NB4 (cell line): ENCODE results near the gene PDE5A.
A peak's percentile ranks its signal among the peaks of the same experiment; 100 is the strongest.

Experiments used
- DNase-seq: peaks from one replicate; pipeline ENCODE4 v3.0.0; 2010; ENCODE audit warnings: low read depth
- H3K4me3 ChIP-seq: one replicate; pipeline ENCODE4 v1.5.1; 2011; ENCODE audit warnings: mild to moderate bottlenecking, low read depth, low read length, moderate library complexity
- CTCF ChIP-seq: IDR thresholded peaks from one replicate; pipeline ENCODE4 v1.5.1; 2012; ENCODE audit warnings: low read depth, low read length
- MAX ChIP-seq: IDR thresholded peaks from 2 replicates; pipeline ENCODE4 v1.6.1; 2011; ENCODE audit warnings: low read depth, low read length
- MYC ChIP-seq: IDR thresholded peaks from 2 replicates; pipeline ENCODE4 v1.6.1; 2011; ENCODE audit warnings: low read depth, low read length
- POLR2A ChIP-seq: IDR thresholded peaks from 2 replicates; pipeline ENCODE4 v1.6.1; 2011; ENCODE audit warnings: mild to moderate bottlenecking; ENCODE audit not compliant: insufficient read length; ENCODE audit errors: extremely low read depth

PDE5A gene

GRCh38 chr4:119628281-119629141, at the start of gene PDE5A:
Gene PDE5A, minus strand, starts transcription at chr4:119628804. Its CDS starts 133 bp downstream, at chr4:119628671.
- peak; percentile 80 for DNase-seq
- H3K4me3 ChIP-seq: peak within 1 kb of the TSS; percentile 49
- TF ChIP-seq MAX: 0 out of 2 replicates have a peak, but pooled peaks have one; percentile 5
- TF ChIP-seq MYC: no peak
- peak; percentile 42 for TF ChIP-seq CTCF
- no peak for TF ChIP-seq POLR2A

GRCh38 chr4:119676101-119676500, 47.5 kb upstream of the PDE5A start:
- DNase-seq: no peak

GRCh38 chr4:119675391-119675790, 46.8 kb upstream of the PDE5A start:
- no peak for TF ChIP-seq MYC
- TF ChIP-seq MAX: no peak
- TF ChIP-seq POLR2A: no peak
- no peak for TF ChIP-seq CTCF
- H3K4me3 ChIP-seq: no peak overlapping the region
- no peak for DNase-seq

More at GRCh38 chr4:119676101-119676500, 47.5 kb upstream of the PDE5A start:
- no peak overlapping the region for H3K4me3 ChIP-seq
- TF ChIP-seq MAX (no peak), MYC (no peak), CTCF (no peak), POLR2A (no peak)

GRCh38 chr4:119672938-119673337, 44.3 kb upstream of the PDE5A start:
- no peak overlapping the region for H3K4me3 ChIP-seq

GRCh38 chr4:119672086-119672485, 43.5 kb upstream of the PDE5A start:
- TF ChIP-seq POLR2A (no peak), MAX (no peak)
- no peak for DNase-seq
- no peak overlapping the region for H3K4me3 ChIP-seq

More at GRCh38 chr4:119672938-119673337, 44.3 kb upstream of the PDE5A start:
- no peak for TF ChIP-seq MYC
- no peak for TF ChIP-seq MAX
- no peak for TF ChIP-seq POLR2A
- no peak for TF ChIP-seq CTCF
- DNase-seq: no peak

GRCh38 chr4:119671205-119671604, 42.6 kb upstream of the PDE5A start:
- TF ChIP-seq POLR2A (no peak), MYC (no peak), CTCF (no peak), MAX (no peak)
- H3K4me3 ChIP-seq: no peak overlapping the region
- DNase-seq: no peak
